ENCODE results near the gene SEC14L2. TPM values are rescaled to one million over a fixed set of nuclear protein-coding genes. Genes with fewer than 3 reads are reported as not detected.
A peak's percentile ranks its signal among the peaks of the same experiment; 100 is the strongest.

The SEC14L2 gene
- total RNA-seq, 4 donors from 2014 or later, result 10.0 to 29.1 (median 12.4) TPM

DNA sequence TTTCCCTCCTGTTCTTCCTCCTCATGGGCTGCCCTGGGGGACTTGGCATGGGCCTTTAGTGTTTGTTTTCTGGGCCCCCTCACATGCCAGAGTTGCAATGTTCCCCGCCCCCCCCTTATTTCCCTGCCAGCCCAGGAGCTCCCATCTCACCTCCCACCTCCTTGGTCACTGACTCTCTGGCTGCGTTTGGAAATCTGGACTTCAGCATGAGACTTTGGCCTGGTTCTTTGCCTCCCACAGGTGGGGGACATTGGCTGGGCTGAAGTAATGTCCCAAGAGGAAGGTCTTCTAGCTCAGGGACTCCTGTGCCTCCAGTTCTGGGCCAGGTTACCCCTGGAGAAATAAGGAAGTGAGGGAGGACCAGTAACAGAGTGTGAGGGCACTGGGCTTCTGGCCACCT lies 35.7 kb downstream of the SEC14L2 start:
- H3K27ac ChIP-seq, result no peak overlapping the region
- H3K9me3 ChIP-seq, result no peaks in the 10 kb centered on the region
- no peak for DNase-seq (ENCODE audit: low spot score in 2 of 2)
- TF ChIP-seq POLR2A (IDR thresholded peaks at IDR 0.05) (no peak), CTCF (IDR thresholded peaks at IDR 0.05) (no peak), EP300 (IDR thresholded peaks at IDR 0.05) (no peak)
- WGBS, 2 donors, result 70 to 73% methylated on average over 2 of the region's 2 CpGs
- H3K36me3 ChIP-seq, result no peaks in the 10 kb centered on the region
- H3K4me1 ChIP-seq, result no peaks in the 10 kb centered on the region
- H3K27me3 ChIP-seq, result no peaks in the 10 kb centered on the region
- H3K4me3 ChIP-seq, result no peak overlapping the region

- no peaks in the 10 kb centered on the region for H3K4me1 ChIP-seq
- H3K9me3 ChIP-seq, result no peaks in the 10 kb centered on the region
- no peaks in the 10 kb centered on the region for H3K36me3 ChIP-seq
- TF ChIP-seq CTCF (IDR thresholded peaks at IDR 0.05) (no peak), POLR2A (IDR thresholded peaks at IDR 0.05) (no peak), EP300 (IDR thresholded peaks at IDR 0.05) (no peak)
- no peak overlapping the region for H3K27ac ChIP-seq
- no peak overlapping the region for H3K4me3 ChIP-seq
- H3K27me3 ChIP-seq, result no peaks in the 10 kb centered on the region
- no peak for DNase-seq (ENCODE audit: low spot score in 2 of 2)
- 82 to 100% methylated on average over 1 to 3 of the region's 3 CpGs for WGBS, 2 donors
These were observed 36.4 kb downstream of the SEC14L2 start for GRCh38 chr22:30433227-30433626.

DNA sequence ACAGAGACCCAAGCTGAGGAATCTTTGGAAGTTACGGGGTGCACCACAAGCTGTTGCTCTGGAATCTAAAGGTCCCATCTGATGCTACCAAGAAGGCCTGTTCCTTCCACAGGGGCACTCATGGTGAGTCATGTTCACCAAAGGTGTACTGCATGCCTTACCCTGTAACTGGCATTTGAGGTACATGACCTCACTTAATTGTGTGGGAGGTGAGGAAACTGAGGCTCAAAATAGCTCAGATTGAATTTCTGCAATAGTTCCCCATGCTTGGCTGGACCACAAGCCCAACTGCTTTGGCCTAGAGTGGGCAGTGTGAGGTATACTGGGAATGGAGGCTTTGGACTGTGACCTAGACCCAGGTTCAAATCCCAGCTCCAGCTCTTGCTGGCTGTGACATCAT lies 37.0 kb downstream of the SEC14L2 start:
- DNase-seq (ENCODE audit: low spot score in 2 of 2), result no peak
- TF ChIP-seq POLR2A (IDR thresholded peaks at IDR 0.05) (no peak), EP300 (IDR thresholded peaks at IDR 0.05) (no peak), CTCF (IDR thresholded peaks at IDR 0.05) (no peak)
- no peaks in the 10 kb centered on the region for H3K4me1 ChIP-seq
- 89 to 100% methylated on average over 1 of the region's 1 CpG for WGBS, 2 donors
- H3K27ac ChIP-seq, result no peak overlapping the region
- H3K27me3 ChIP-seq, result no peaks in the 10 kb centered on the region
- H3K9me3 ChIP-seq, result no peaks in the 10 kb centered on the region
- no peaks in the 10 kb centered on the region for H3K36me3 ChIP-seq
- H3K4me3 ChIP-seq, result no peak overlapping the region

- TF ChIP-seq EP300 (IDR thresholded peaks at IDR 0.05) (no peak), CTCF (IDR thresholded peaks at IDR 0.05) (no peak), POLR2A (IDR thresholded peaks at IDR 0.05) (no peak)
- DNase-seq (ENCODE audit: low spot score in 2 of 2), result no peak
- 40 to 57% methylated on average over 1 of the region's 1 CpG for WGBS, 2 donors
- no peaks in the 10 kb centered on the region for H3K36me3 ChIP-seq
- peaks cover 0 to 2% of the 10 kb centered on the region in 2 donors for H3K27me3 ChIP-seq
- H3K4me3 ChIP-seq, result no peak overlapping the region
- H3K9me3 ChIP-seq, result no peaks in the 10 kb centered on the region
- H3K4me1 ChIP-seq, result no peaks in the 10 kb centered on the region
- peak overlapping the region in 1 of 4 donors; percentile 50 for H3K27ac ChIP-seq
These were observed 38.0 kb downstream of the SEC14L2 start for GRCh38 chr22:30434843-30435242.

DNA sequence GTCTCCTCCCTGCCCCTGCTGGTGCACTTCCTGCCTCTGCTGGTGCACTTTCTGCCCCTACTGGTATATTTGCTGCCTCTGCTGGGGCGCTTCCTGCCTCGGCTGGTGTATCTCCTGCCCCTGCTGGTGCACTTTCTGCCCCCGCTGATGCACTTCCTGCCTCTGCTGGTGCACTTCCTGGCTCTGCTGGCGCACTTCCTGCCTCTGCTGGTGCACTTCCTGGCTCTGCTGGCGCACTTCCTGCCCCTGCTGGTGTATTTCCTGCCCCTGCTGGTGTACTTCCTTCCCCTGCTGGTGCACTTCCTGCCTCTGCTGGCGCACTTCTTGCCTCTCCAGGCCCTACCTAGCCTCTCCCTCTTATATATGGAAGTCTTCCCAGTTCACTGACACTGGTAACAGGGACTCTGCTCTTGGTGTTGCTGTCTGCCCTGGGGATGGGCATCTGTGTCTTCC lies 38.9 kb downstream of the SEC14L2 start:
- DNase-seq (ENCODE audit: low spot score in 2 of 2), result no peak
- peak in 2 of 5 experiments; percentile 7 to 14 for TF ChIP-seq CTCF (IDR thresholded peaks at IDR 0.05)
- TF ChIP-seq POLR2A (IDR thresholded peaks at IDR 0.05), result no peak
- no peak for TF ChIP-seq EP300 (IDR thresholded peaks at IDR 0.05)
- H3K4me1 ChIP-seq, result no peaks in the 10 kb centered on the region
- peaks cover 0 to 3% of the 10 kb centered on the region in 2 donors for H3K27me3 ChIP-seq
- H3K36me3 ChIP-seq, result no peaks in the 10 kb centered on the region
- peak overlapping the region in 2 of 4 donors; percentile 15 to 50 for H3K27ac ChIP-seq
- WGBS, 2 donors, result 73 to 84% methylated on average over 6 of the region's 6 CpGs
- H3K4me3 ChIP-seq, result no peak overlapping the region
- H3K9me3 ChIP-seq, result no peaks in the 10 kb centered on the region

Data from tibial nerve (tissue), 4 donors.